GM23338 (cell line): ENCODE results near the gene STMN3. TPM values are rescaled to one million over a fixed set of nuclear protein-coding genes. Genes with fewer than 3 reads are reported as not detected.

Source experiments
- ATAC-seq: fragments of 200-7000 bp; cut with Tn5 transposase; 3 replicates; pipeline ENCODE4 v1.9.1; 2020
- DNase-seq: peaks from one replicate; pipeline ENCODE4 v3.0.0-alpha.2; 2015; ENCODE audit warnings: low spot score
- H2AFZ ChIP-seq: fragments of 200-600 bp; sonication (generic); 2 replicates; pipeline ENCODE4 v1.8.0; 2016; ENCODE audit warnings: antibody characterized with exemption, mild to moderate bottlenecking, moderate library complexity
- H3F3A ChIP-seq: fragments of 200-600 bp; sonication (generic); replicated peaks from 2 replicates; pipeline ENCODE4 v1.8.0; 2017; ENCODE audit warnings: antibody characterized with exemption, mixed run types, low read depth
- H3K27ac ChIP-seq: fragments of 200-600 bp; sonication (generic); 2 replicates; pipeline ENCODE4 v1.6.1; 2016; ENCODE audit warnings: low read depth
- H3K27me3 ChIP-seq: fragments of 200-600 bp; sonication (generic); 2 replicates; pipeline ENCODE4 v1.8.0; 2016; ENCODE audit warnings: mild to moderate bottlenecking, mixed run types, moderate library complexity; ENCODE audit not compliant: insufficient read depth
- H3K36me3 ChIP-seq: fragments of 200-600 bp; sonication (generic); 2 replicates; pipeline ENCODE4 v1.8.0; 2016; ENCODE audit warnings: mild to moderate bottlenecking; ENCODE audit not compliant: insufficient read depth
- H3K4me1 ChIP-seq: fragments of 200-600 bp; sonication (generic); 2 replicates; pipeline ENCODE4 v1.8.0; 2016; ENCODE audit warnings: mild to moderate bottlenecking, moderate library complexity; ENCODE audit not compliant: insufficient read depth
- H3K4me2 ChIP-seq: fragments of 200-600 bp; sonication (generic); 2 replicates; pipeline ENCODE4 v1.7.1; 2017; ENCODE audit warnings: mixed run types
- H3K4me3 ChIP-seq: fragments of 200-600 bp; sonication (generic); 2 replicates; pipeline ENCODE4 v1.6.1; 2016; ENCODE audit warnings: mixed run types
- H3K79me2 ChIP-seq: fragments of 200-600 bp; sonication (generic); replicated peaks from 2 replicates; pipeline ENCODE4 v1.8.0; 2017; ENCODE audit warnings: mild to moderate bottlenecking; ENCODE audit not compliant: insufficient read depth
- H3K9me2 ChIP-seq: fragments of 200-600 bp; sonication (generic); 2 replicates; pipeline ENCODE4 v1.8.0; 2017; ENCODE audit not compliant: insufficient read depth
- H4K20me1 ChIP-seq: fragments of 200-600 bp; sonication (generic); replicated peaks from 2 replicates; pipeline ENCODE4 v1.8.0; 2017; ENCODE audit warnings: mild to moderate bottlenecking; ENCODE audit not compliant: insufficient read depth
- H3K27ac Mint-ChIP-seq: 2 replicates; pipeline ENCODE4 v1.8.0; 2020; ENCODE audit warnings: inconsistent platforms, mild to moderate bottlenecking, moderate library complexity, mixed read lengths
- H3K27me3 Mint-ChIP-seq: 3 replicates; pipeline ENCODE4 v1.8.0; 2022; ENCODE audit warnings: low read depth, mild to moderate bottlenecking, moderate library complexity, mixed read lengths, inconsistent platforms; ENCODE audit not compliant: insufficient read depth, poor library complexity
- H3K36me3 Mint-ChIP-seq: 3 replicates; pipeline ENCODE4 v1.8.0; 2021; ENCODE audit warnings: low read depth, mild to moderate bottlenecking, inconsistent platforms, moderate library complexity, mixed read lengths
- H3K4me1 Mint-ChIP-seq: 3 replicates; pipeline ENCODE4 v1.8.0; 2020; ENCODE audit warnings: mild to moderate bottlenecking, inconsistent platforms, mixed read lengths
- H3K4me3 Mint-ChIP-seq: 3 replicates; pipeline ENCODE4 v1.8.0; 2021; ENCODE audit warnings: moderate library complexity, mild to moderate bottlenecking, inconsistent platforms, mixed read lengths
- H3K9me3 Mint-ChIP-seq: 3 replicates; pipeline ENCODE4 v1.8.0; 2020; ENCODE audit warnings: moderate library complexity, mild to moderate bottlenecking, inconsistent platforms, mixed read lengths
- CREB1 ChIP-seq: fragments of 250-450 bp; sonication (Bioruptor Pico); IDR thresholded peaks from 2 replicates; pipeline ENCODE4 v1.5.0; 2020; ENCODE audit warnings: low read depth, mild to moderate bottlenecking, moderate library complexity
- EZH2 ChIP-seq: fragments of 200-600 bp; sonication (generic); IDR thresholded peaks from one replicate; pipeline ENCODE4 v1.8.0; 2017; ENCODE audit warnings: antibody characterized with exemption, mild to moderate bottlenecking, low read depth; ENCODE audit not compliant: unreplicated experiment
- EZH2phosphoT487 ChIP-seq: fragments of 200-600 bp; sonication (generic); IDR thresholded peaks from one replicate; pipeline ENCODE4 v1.8.1; 2018; ENCODE audit warnings: antibody characterized with exemption; ENCODE audit not compliant: unreplicated experiment
- JUNB ChIP-seq: IDR thresholded peaks from one replicate; pipeline ENCODE4 v1.6.1; 2016; ENCODE audit warnings: antibody characterized with exemption; ENCODE audit not compliant: unreplicated experiment
- POLR2AphosphoS5 ChIP-seq: IDR thresholded peaks from 2 replicates; pipeline ENCODE4 v1.6.1; 2016; ENCODE audit warnings: antibody characterized with exemption, low read depth
- STAT1 ChIP-seq: IDR thresholded peaks from one replicate; pipeline ENCODE4 v1.6.1; 2016; ENCODE audit warnings: antibody characterized with exemption; ENCODE audit not compliant: unreplicated experiment
- ZNF331 ChIP-seq: fragments of 250-450 bp; sonication (Bioruptor Pico); IDR thresholded peaks from 2 replicates; pipeline ENCODE4 v1.5.0; 2020; ENCODE audit warnings: low read depth, mild to moderate bottlenecking, moderate library complexity
- polyA plus RNA-seq: library from polyadenylated mRNA; unstranded; fragments of >200 nt; fragmentation: Nextera tagmentation; extraction: Ambion mirVana; gene quantifications from 2 replicates; pipeline ENCODE4 v1.2.1, GENCODE V29; 2016
- total RNA-seq: library from RNA; depleted of rRNA; stranded (reverse); fragments of >200 nt; shearing (Covaris generic); gene quantifications from 2 replicates; pipeline ENCODE4 v1.2.3, GENCODE V29; 2014
- TF ChIP-seq, protein P1 (sequence below): IDR thresholded peaks from 2 replicates; pipeline ENCODE4 v1.6.1; 2016; ENCODE audit warnings: antibody characterized with exemption
- TF ChIP-seq, protein P2 (sequence below): IDR thresholded peaks from one replicate; pipeline ENCODE4 v1.6.1; 2018; ENCODE audit warnings: antibody characterized with exemption; ENCODE audit not compliant: unreplicated experiment

STMN3 gene
- total and polyA plus RNA-seq, 2 experiments from 2014 or later, result 28.6 to 61.3 TPM

DNA sequence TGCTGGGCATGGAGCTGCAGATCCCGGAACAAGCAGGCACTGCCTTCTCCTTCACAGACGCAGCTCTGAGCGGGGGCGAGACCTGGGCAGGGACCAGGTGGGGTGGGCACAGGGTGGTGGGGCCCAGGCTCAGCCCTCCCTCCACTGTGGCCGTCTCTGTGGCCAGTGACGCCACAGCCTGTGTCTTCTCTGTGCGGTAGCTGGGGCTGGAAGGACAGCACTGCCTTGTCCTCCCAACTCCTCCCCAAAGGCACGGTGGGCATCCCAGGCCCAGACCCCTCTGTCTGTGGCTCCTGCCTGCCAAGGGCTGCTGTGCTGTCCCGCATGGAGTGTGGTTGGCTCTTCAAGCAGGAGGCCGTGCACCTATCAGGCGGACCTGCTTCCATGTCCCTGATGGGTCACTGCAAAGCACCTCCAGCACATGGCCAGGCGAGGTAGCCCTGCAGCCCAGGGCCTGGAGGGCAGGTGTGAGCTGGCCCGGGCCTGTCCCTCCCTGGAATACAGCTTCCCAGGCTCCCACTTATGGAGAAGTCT lies 28.5 kb upstream of the STMN3 start:
- ATAC-seq (no peak), DNase-seq (no peak)
- H3K27me3 ChIP-seq, result no peaks in the 10 kb centered on the region
- no peaks in the 10 kb centered on the region for H3K36me3 ChIP-seq
- no peaks in the 10 kb centered on the region for H3K4me1 Mint-ChIP-seq
- H3K9me2 ChIP-seq, result no peaks in the 10 kb centered on the region
- no peak overlapping the region for H3K27ac Mint-ChIP-seq
- TF ChIP-seq EZH2 (no peak), POLR2AphosphoS5 (no peak), STAT1 (no peak)
- TF ChIP-seq, protein P1, sequence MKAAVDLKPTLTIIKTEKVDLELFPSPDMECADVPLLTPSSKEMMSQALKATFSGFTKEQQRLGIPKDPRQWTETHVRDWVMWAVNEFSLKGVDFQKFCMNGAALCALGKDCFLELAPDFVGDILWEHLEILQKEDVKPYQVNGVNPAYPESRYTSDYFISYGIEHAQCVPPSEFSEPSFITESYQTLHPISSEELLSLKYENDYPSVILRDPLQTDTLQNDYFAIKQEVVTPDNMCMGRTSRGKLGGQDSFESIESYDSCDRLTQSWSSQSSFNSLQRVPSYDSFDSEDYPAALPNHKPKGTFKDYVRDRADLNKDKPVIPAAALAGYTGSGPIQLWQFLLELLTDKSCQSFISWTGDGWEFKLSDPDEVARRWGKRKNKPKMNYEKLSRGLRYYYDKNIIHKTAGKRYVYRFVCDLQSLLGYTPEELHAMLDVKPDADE, result no peak
- TF ChIP-seq, protein P2, sequence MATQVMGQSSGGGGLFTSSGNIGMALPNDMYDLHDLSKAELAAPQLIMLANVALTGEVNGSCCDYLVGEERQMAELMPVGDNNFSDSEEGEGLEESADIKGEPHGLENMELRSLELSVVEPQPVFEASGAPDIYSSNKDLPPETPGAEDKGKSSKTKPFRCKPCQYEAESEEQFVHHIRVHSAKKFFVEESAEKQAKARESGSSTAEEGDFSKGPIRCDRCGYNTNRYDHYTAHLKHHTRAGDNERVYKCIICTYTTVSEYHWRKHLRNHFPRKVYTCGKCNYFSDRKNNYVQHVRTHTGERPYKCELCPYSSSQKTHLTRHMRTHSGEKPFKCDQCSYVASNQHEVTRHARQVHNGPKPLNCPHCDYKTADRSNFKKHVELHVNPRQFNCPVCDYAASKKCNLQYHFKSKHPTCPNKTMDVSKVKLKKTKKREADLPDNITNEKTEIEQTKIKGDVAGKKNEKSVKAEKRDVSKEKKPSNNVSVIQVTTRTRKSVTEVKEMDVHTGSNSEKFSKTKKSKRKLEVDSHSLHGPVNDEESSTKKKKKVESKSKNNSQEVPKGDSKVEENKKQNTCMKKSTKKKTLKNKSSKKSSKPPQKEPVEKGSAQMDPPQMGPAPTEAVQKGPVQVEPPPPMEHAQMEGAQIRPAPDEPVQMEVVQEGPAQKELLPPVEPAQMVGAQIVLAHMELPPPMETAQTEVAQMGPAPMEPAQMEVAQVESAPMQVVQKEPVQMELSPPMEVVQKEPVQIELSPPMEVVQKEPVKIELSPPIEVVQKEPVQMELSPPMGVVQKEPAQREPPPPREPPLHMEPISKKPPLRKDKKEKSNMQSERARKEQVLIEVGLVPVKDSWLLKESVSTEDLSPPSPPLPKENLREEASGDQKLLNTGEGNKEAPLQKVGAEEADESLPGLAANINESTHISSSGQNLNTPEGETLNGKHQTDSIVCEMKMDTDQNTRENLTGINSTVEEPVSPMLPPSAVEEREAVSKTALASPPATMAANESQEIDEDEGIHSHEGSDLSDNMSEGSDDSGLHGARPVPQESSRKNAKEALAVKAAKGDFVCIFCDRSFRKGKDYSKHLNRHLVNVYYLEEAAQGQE, result no peak
- no peak overlapping the region for H3K4me3 ChIP-seq
- no peak overlapping the region for H2AFZ ChIP-seq
- H3K27me3 Mint-ChIP-seq, result peaks cover 4% of the 10 kb centered on the region
- H3K36me3 Mint-ChIP-seq, result peaks cover 9% of the 10 kb centered on the region; the same call in 2 of the 3 replicates
- no peaks in the 10 kb centered on the region for H3F3A ChIP-seq
- H3K79me2 ChIP-seq, result no peaks in the 10 kb centered on the region
- H3K4me2 ChIP-seq, result no peak overlapping the region
- no peaks in the 10 kb centered on the region for H3K4me1 ChIP-seq
- H4K20me1 ChIP-seq, result no peaks in the 10 kb centered on the region
- no peaks in the 10 kb centered on the region for H3K9me3 Mint-ChIP-seq
- H3K4me3 Mint-ChIP-seq, result no peak overlapping the region
- no peak overlapping the region for H3K27ac ChIP-seq

DNA sequence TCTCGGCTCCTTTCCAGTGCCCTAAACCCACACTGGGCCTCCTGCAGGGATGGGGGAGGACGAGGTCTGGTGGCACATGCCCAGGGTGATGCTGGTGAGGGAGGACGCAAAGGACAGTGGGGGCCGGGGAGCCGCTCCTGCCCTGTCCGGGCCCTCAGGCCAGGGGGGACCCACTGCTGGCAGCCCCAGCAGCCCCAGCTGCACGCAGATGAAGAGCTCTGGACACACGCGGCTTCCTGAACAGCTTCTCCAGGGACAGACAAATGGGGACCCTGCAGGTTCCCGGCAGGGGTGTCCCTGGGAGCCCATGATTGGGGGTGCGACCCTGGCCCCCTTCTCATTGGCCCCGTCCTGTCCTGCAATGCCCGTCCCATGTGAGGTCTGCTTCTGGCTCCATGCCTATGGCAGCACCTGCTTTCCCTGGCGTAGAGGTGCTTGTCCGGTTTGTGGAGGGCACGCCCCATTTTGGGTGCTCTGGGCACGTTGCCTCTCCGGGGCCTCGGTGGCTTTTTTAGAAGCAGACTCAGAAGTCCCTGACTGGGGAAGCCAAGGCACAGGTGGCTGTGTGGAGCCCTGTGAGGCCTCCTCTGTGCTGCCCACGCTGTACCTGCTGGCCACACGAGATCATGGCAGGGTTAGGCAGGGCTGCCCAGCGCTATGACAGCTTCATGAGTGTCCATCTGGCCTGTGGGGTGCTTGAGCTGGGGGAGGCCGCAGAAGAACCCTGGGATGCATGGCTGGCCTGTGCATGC lies 27.8 kb upstream of the STMN3 start:
- H3K4me2 ChIP-seq, result no peak overlapping the region
- Mint-ChIP-seq H3K9me3 (no peaks in the 10 kb centered on the region), H3K36me3 (peaks cover 14% of the 10 kb centered on the region; the same call in 2 of the 3 replicates), H3K4me1 (no peaks in the 10 kb centered on the region), H3K27ac (no peak overlapping the region), H3K27me3 (peaks cover 8% of the 10 kb centered on the region), H3K4me3 (no peak overlapping the region)
- no peaks in the 10 kb centered on the region for H3K9me2 ChIP-seq
- H4K20me1 ChIP-seq, result no peaks in the 10 kb centered on the region
- no peaks in the 10 kb centered on the region for H3K36me3 ChIP-seq
- no peaks in the 10 kb centered on the region for H3F3A ChIP-seq
- no peaks in the 10 kb centered on the region for H3K79me2 ChIP-seq
- no peaks in the 10 kb centered on the region for H3K4me1 ChIP-seq
- no peak overlapping the region for H3K27ac ChIP-seq
- no peak overlapping the region for H2AFZ ChIP-seq
- no peak overlapping the region for H3K4me3 ChIP-seq
- no peak for DNase-seq
- no peak for ATAC-seq
- H3K27me3 ChIP-seq, result no peaks in the 10 kb centered on the region
- TF ChIP-seq EZH2, result no peak
- TF ChIP-seq, protein P2, result no peak
- no peak for TF ChIP-seq CREB1 (CRISPR knock-in tag)
- no peak for TF ChIP-seq STAT1
- TF ChIP-seq ZNF331 (CRISPR knock-in tag), result no peak
- TF ChIP-seq EZH2phosphoT487, result no peak
- no peak for TF ChIP-seq JUNB
